NT2/D1 (cell line): Measurements from ENCODE around the gene TMEM94.

ENCODE experiments used
- DNase-seq: peaks from one replicate; pipeline ENCODE4 v3.0.0-alpha.2; 2011; ENCODE audit warnings: low read depth, low spot score
- H3K27me3 ChIP-seq: 2 replicates; pipeline ENCODE4 v1.6.0; 2011; ENCODE audit warnings: mild to moderate bottlenecking; ENCODE audit not compliant: insufficient read length, insufficient read depth
- H3K36me3 ChIP-seq: 2 replicates; pipeline ENCODE4 v1.6.1; 2011; ENCODE audit warnings: mild to moderate bottlenecking, low read length, mixed read lengths; ENCODE audit not compliant: insufficient read depth, insufficient read length
- H3K4me1 ChIP-seq: 2 replicates; pipeline ENCODE4 v1.5.1; 2011; ENCODE audit not compliant: insufficient read depth, insufficient read length
- H3K4me3 ChIP-seq: 2 replicates; pipeline ENCODE4 v1.5.1; 2011; ENCODE audit warnings: low read depth; ENCODE audit not compliant: insufficient read length
- H3K9ac ChIP-seq: 2 replicates; pipeline ENCODE4 v1.6.0; 2011; ENCODE audit warnings: low read depth; ENCODE audit not compliant: insufficient read length
- H3K9me3 ChIP-seq: 2 replicates; pipeline ENCODE4 v1.5.1; 2011; ENCODE audit warnings: mild to moderate bottlenecking, low read length; ENCODE audit not compliant: insufficient read depth
- SUZ12 ChIP-seq: IDR thresholded peaks from 2 replicates; pipeline ENCODE4 v1.6.1; 2011; ENCODE audit not compliant: insufficient read length, insufficient read depth; ENCODE audit errors: extremely low read depth
- YY1 ChIP-seq: IDR thresholded peaks from 2 replicates; pipeline ENCODE4 v1.6.1; 2011; ENCODE audit not compliant: insufficient read length, insufficient read depth
- ZNF274 ChIP-seq: IDR thresholded peaks from 2 replicates; pipeline ENCODE4 v1.6.1; 2011; ENCODE audit warnings: mild to moderate bottlenecking, low read depth, low read length

Gene TMEM94

GRCh38 chr17:75542229-75542628 lies 85.8 kb downstream of the TMEM94 start:
- H3K36me3 ChIP-seq: peaks cover 15% of the 10 kb centered on the region
- H3K9me3 ChIP-seq: no peaks in the 10 kb centered on the region
- no peak for DNase-seq
- no peaks in the 10 kb centered on the region for H3K27me3 ChIP-seq
- no peak for TF ChIP-seq YY1
- no peak for TF ChIP-seq ZNF274
- no peak for TF ChIP-seq SUZ12
- no peak overlapping the region for H3K9ac ChIP-seq
- no peak overlapping the region for H3K4me3 ChIP-seq
- H3K4me1 ChIP-seq: peaks cover 44% of the 10 kb centered on the region

GRCh38 chr17:75542728-75543336 lies 86.4 kb downstream of the TMEM94 start:
- H3K4me1 ChIP-seq: peaks cover 44% of the 10 kb centered on the region
- no peak overlapping the region for H3K4me3 ChIP-seq
- no peaks in the 10 kb centered on the region for H3K9me3 ChIP-seq
- peak overlapping the region; percentile 52 for H3K9ac ChIP-seq
- DNase-seq: no peak
- peaks cover 15% of the 10 kb centered on the region for H3K36me3 ChIP-seq
- TF ChIP-seq SUZ12 (no peak), YY1 (no peak), ZNF274 (no peak)
- no peaks in the 10 kb centered on the region for H3K27me3 ChIP-seq

- peaks cover 16% of the 10 kb centered on the region for H3K36me3 ChIP-seq
- no peak for TF ChIP-seq SUZ12
- no peak for TF ChIP-seq YY1
- no peak for TF ChIP-seq ZNF274
- DNase-seq: no peak
Observed at GRCh38 chr17:75544250-75544649, 87.8 kb downstream of the TMEM94 start.

GRCh38 chr17:75546181-75546580 lies 89.7 kb downstream of the TMEM94 start:
- TF ChIP-seq ZNF274 (no peak), YY1 (no peak), SUZ12 (no peak)
- Histone ChIP-seq H3K9ac (no peak overlapping the region), H3K4me1 (peaks cover 55% of the 10 kb centered on the region), H3K4me3 (no peak overlapping the region), H3K36me3 (peaks cover 14% of the 10 kb centered on the region), H3K27me3 (no peaks in the 10 kb centered on the region), H3K9me3 (no peaks in the 10 kb centered on the region)
- no peak for DNase-seq

More at GRCh38 chr17:75544250-75544649, 87.8 kb downstream of the TMEM94 start:
- no peaks in the 10 kb centered on the region for H3K9me3 ChIP-seq
- H3K4me1 ChIP-seq: peaks cover 50% of the 10 kb centered on the region
- no peak overlapping the region for H3K4me3 ChIP-seq
- peak overlapping the region; percentile 53 for H3K9ac ChIP-seq
- no peaks in the 10 kb centered on the region for H3K27me3 ChIP-seq

GRCh38 chr17:75547091-75547490 lies 90.7 kb downstream of the TMEM94 start:
- peaks cover 14% of the 10 kb centered on the region for H3K36me3 ChIP-seq
- H3K4me1 ChIP-seq: peaks cover 52% of the 10 kb centered on the region
- no peak overlapping the region for H3K9ac ChIP-seq
- no peaks in the 10 kb centered on the region for H3K27me3 ChIP-seq
- no peaks in the 10 kb centered on the region for H3K9me3 ChIP-seq
- no peak for DNase-seq
- no peak overlapping the region for H3K4me3 ChIP-seq
- TF ChIP-seq ZNF274 (no peak), SUZ12 (no peak), YY1 (no peak)

GRCh38 chr17:75548813-75549212 lies 92.4 kb downstream of the TMEM94 start:
- Histone ChIP-seq H3K27me3 (no peaks in the 10 kb centered on the region), H3K9ac (peak overlapping the region; percentile 36), H3K4me1 (peaks cover 49% of the 10 kb centered on the region), H3K9me3 (no peaks in the 10 kb centered on the region), H3K4me3 (no peak overlapping the region), H3K36me3 (peaks cover 11% of the 10 kb centered on the region)
- no peak for TF ChIP-seq YY1
- TF ChIP-seq ZNF274: no peak
- TF ChIP-seq SUZ12: no peak
- DNase-seq: no peak
